HG02759 (cell line): ENCODE data around the gene CFHR5.
"Not testable (repeated sequence)": the region's sequence is repeated elsewhere in the genome, so short reads cannot be mapped to it uniquely, and the experiment has no call there.

Experiments
- ATAC-seq: cut with Tn5 transposase; IDR thresholded peaks from one replicate; pipeline ENCODE4 v1.9.1; 2021; ENCODE audit warnings: mild to moderate bottlenecking, moderate library complexity; ENCODE audit not compliant: unreplicated experiment

CFHR5 gene

GRCh38 chr1:197017558-197018146, 40.3 kb downstream of the CFHR5 start:
- ATAC-seq: no peak

DNA sequence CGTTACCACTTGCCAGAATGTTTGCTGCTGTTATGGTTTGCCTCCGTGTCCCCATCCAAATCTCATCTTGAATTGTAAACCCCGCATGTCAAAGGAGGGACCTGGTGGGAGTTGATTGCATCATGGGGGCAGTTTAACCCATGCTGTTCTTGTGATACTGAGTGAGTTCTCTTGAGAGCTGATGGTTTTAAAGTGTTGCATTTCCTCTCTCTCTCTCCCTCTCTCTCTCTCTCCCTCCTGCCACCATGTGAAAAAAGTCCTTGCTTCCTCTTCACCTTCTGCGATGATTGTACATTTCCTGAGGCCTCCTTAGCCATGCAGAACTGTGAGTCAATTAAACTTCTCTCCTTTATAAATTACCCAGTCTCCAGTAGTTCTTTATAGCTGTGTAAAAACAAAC, 44.4 kb downstream of the CFHR5 start:
- ATAC-seq: no peak

GRCh38 chr1:197024460-197024859, 47.1 kb downstream of the CFHR5 start:
- no peak for ATAC-seq

DNA sequence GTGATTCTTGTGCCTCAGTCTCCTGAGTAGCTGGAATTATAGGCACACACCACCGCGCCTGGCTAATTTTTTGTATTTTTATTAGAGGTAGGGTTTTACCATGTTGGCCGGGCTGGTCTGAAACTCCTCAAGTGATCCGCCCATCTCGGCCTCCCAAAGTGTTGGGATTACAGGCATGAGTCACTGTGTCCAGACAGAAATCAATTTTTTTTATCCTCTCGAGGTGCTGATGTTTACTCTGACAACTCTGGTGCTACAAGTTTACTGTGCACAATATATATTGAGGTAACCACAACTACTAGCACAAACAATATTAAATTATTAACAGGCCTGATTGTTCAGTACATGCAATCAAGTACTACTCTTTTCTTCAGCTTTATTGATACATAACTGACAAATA, 50.0 kb downstream of the CFHR5 start:
- no peak for ATAC-seq

DNA sequence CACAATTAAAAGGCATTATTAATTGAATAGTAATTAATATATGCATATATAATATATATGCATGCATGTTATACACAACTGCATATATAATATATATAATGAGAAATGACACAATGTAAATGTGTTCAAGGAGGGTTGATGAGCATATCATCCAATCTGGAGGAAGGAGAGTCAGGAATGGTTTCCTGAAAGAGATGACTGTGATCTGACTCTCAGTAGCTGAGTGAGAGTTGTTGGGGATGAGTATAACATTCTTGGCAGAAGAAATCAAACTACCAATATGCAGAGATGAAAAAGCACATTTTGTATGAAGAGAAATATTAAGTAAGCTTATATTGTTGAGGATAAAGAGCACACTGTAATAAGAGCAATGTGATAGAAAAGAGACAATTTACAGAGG, 52.4 kb downstream of the CFHR5 start:
- no peak for ATAC-seq

- not testable (repeated sequence) for ATAC-seq
Measured at GRCh38 chr1:197034631-197035339, 57.4 kb downstream of the CFHR5 start.

GRCh38 chr1:197036861-197037260, 59.5 kb downstream of the CFHR5 start:
- ATAC-seq: no peak

- ATAC-seq: no peak
Measured at GRCh38 chr1:197041486-197042353, 64.4 kb downstream of the CFHR5 start.

GRCh38 chr1:197042676-197043341, 65.5 kb downstream of the CFHR5 start:
- no peak for ATAC-seq

- no peak for ATAC-seq
Measured at GRCh38 chr1:197049100-197049499, 71.7 kb downstream of the CFHR5 start.
